Osteoblast (primary cell): ENCODE results near the gene SNED1. TPM values are rescaled to one million over a fixed set of nuclear protein-coding genes. Genes with fewer than 3 reads are reported as not detected.

Source experiments
- DNase-seq: peaks from one replicate; pipeline ENCODE4 v3.0.0; 2011; ENCODE audit warnings: low spot score, mixed read lengths; ENCODE audit not compliant: insufficient read length; ENCODE audit errors: missing footprints
- H2AFZ ChIP-seq: 2 replicates; pipeline ENCODE4 v1.6.0; 2011; ENCODE audit warnings: mild to moderate bottlenecking, low read length
- H3K27ac ChIP-seq: 2 replicates; pipeline ENCODE4 v1.5.1; 2011; ENCODE audit warnings: mild to moderate bottlenecking, low read depth, low read length, moderate library complexity
- H3K27me3 ChIP-seq: 2 replicates; pipeline ENCODE4 v1.6.0; 2012; ENCODE audit warnings: mild to moderate bottlenecking, control low read depth, inconsistent platforms, low read length, moderate library complexity; ENCODE audit not compliant: insufficient read depth
- H3K36me3 ChIP-seq: 2 replicates; pipeline ENCODE4 v1.5.1; 2011; ENCODE audit warnings: mild to moderate bottlenecking, low read length, control low read depth, moderate library complexity; ENCODE audit not compliant: insufficient read depth
- H3K4me1 ChIP-seq: 2 replicates; pipeline ENCODE4 v1.5.1; 2011; ENCODE audit warnings: mild to moderate bottlenecking, low read length, control low read depth, moderate library complexity; ENCODE audit not compliant: insufficient read depth
- H3K4me2 ChIP-seq: 2 replicates; pipeline ENCODE4 v1.6.0; 2011; ENCODE audit warnings: mild to moderate bottlenecking, low read length; ENCODE audit not compliant: insufficient read depth
- H3K4me3 ChIP-seq: fragments of 200-600 bp; sonication (generic); 3 replicates; pipeline ENCODE4 v1.5.1; 2012; ENCODE audit warnings: mild to moderate bottlenecking, low read length, inconsistent platforms; ENCODE audit not compliant: insufficient read depth
- H3K79me2 ChIP-seq: 2 replicates; pipeline ENCODE4 v1.6.0; 2012; ENCODE audit warnings: mild to moderate bottlenecking, low read length, control low read depth, inconsistent platforms; ENCODE audit not compliant: insufficient read depth
- H3K9me3 ChIP-seq: 2 replicates; pipeline ENCODE4 v1.5.1; 2011; ENCODE audit warnings: low read depth, low read length, control low read depth
- H4K20me1 ChIP-seq: 2 replicates; pipeline ENCODE4 v1.6.0; 2012; ENCODE audit warnings: mild to moderate bottlenecking, low read length, control low read depth; ENCODE audit not compliant: insufficient read depth
- CTCF ChIP-seq: IDR thresholded peaks from 2 replicates; pipeline ENCODE4 v1.5.1; 2011; ENCODE audit warnings: mild to moderate bottlenecking, low read depth, low read length, moderate library complexity; ENCODE audit errors: extremely low read depth
- total RNA-seq: library from RNA; depleted of rRNA; stranded (reverse); fragments of >200 nt; gene quantifications from 2 replicates; pipeline ENCODE4 v1.2.3, GENCODE V29; 2012

SNED1 gene
- total RNA-seq, 1 donor = 94.8 TPM

GRCh38 chr2:240954436-240955305, 43.7 kb upstream of the SNED1 start:
- DNase-seq = peak; percentile 83
- no peak overlapping the region for H3K27ac ChIP-seq

GRCh38 chr2:240955306-240956170, 42.9 kb upstream of the SNED1 start:
- Histone ChIP-seq H3K36me3 (no peaks in the 10 kb centered on the region), H3K9me3 (no peaks in the 10 kb centered on the region), H3K4me1 (peaks cover 14% of the 10 kb centered on the region), H3K4me2 (no peak overlapping the region), H3K79me2 (no peaks in the 10 kb centered on the region), H3K4me3 (no peak overlapping the region), H4K20me1 (no peaks in the 10 kb centered on the region), H2AFZ (no peak overlapping the region), H3K27me3 (no peaks in the 10 kb centered on the region), H3K27ac (no peak overlapping the region)
- DNase-seq = peak; percentile 66
- no peak for TF ChIP-seq CTCF

More at GRCh38 chr2:240954436-240955305, 43.7 kb upstream of the SNED1 start:
- H3K36me3 ChIP-seq = no peaks in the 10 kb centered on the region
- H2AFZ ChIP-seq = no peak overlapping the region
- H4K20me1 ChIP-seq = no peaks in the 10 kb centered on the region
- peaks cover 8% of the 10 kb centered on the region for H3K4me1 ChIP-seq
- H3K4me3 ChIP-seq = no peak overlapping the region
- TF ChIP-seq CTCF = no peak
- H3K27me3 ChIP-seq = no peaks in the 10 kb centered on the region
- no peaks in the 10 kb centered on the region for H3K79me2 ChIP-seq
- H3K9me3 ChIP-seq = no peaks in the 10 kb centered on the region
- no peak overlapping the region for H3K4me2 ChIP-seq

- peaks cover 17% of the 10 kb centered on the region for H3K4me1 ChIP-seq
- H4K20me1 ChIP-seq = no peaks in the 10 kb centered on the region
- H3K79me2 ChIP-seq = no peaks in the 10 kb centered on the region
- H2AFZ ChIP-seq = no peak overlapping the region
- no peak overlapping the region for H3K4me3 ChIP-seq
- H3K9me3 ChIP-seq = no peaks in the 10 kb centered on the region
- peak; percentile 71 for DNase-seq
- no peaks in the 10 kb centered on the region for H3K36me3 ChIP-seq
- no peak for TF ChIP-seq CTCF
- no peak overlapping the region for H3K27ac ChIP-seq
- H3K4me2 ChIP-seq = no peak overlapping the region
- H3K27me3 ChIP-seq = no peaks in the 10 kb centered on the region
These were observed 42.1 kb upstream of the SNED1 start for GRCh38 chr2:240956171-240956934.
